ENCODE data around the gene RAD51B.

DNA sequence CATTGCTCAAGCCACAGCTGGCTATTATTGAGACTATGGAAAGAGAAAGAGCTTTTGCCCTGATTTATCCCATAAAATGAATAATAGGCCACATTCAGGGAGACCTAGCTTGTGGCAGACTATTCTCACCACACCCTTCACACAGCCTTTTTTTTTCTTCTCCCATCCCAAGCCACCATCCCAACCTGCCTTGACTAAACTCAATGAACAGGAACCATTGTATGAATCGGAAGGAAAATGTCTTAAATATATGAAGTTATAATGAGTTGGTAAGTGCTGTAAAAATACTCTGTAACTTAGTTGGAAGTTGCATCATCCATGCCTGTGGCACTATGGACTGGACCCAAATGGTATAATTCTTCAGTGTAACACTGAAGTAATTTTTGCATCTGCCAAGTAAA lies 338.4 kb downstream of the RAD51B start:
- no peak for TF ChIP-seq POLR2AphosphoS5 (IDR thresholded peaks at IDR 0.05; ENCODE audit: low read depth, low read length)
- no peak for TF ChIP-seq TAF1 (IDR thresholded peaks at IDR 0.05; ENCODE audit: borderline replicate concordance, low read depth, low read length)
- no peak for TF ChIP-seq POLR2A (IDR thresholded peaks at IDR 0.05; ENCODE audit: low read depth, low read length)

All from GM12892 (cell line).